OCI-LY3 (cell line): Measurements from ENCODE around the gene GNAI3.

ENCODE experiments used
- CTCF ChIP-seq: fragments of 200-600, 300-600 bp; sonication (generic); IDR thresholded peaks from 2 replicates; pipeline ENCODE4 v1.5.1; 2014; ENCODE audit warnings: antibody characterized with exemption, low read length, low read depth
- EZH2phosphoT487 ChIP-seq: fragments of 200-600 bp; shearing (Covaris generic); IDR thresholded peaks from 2 replicates; pipeline ENCODE4 v1.6.1; 2018; ENCODE audit warnings: antibody characterized with exemption, mixed run types, low read depth

DNA sequence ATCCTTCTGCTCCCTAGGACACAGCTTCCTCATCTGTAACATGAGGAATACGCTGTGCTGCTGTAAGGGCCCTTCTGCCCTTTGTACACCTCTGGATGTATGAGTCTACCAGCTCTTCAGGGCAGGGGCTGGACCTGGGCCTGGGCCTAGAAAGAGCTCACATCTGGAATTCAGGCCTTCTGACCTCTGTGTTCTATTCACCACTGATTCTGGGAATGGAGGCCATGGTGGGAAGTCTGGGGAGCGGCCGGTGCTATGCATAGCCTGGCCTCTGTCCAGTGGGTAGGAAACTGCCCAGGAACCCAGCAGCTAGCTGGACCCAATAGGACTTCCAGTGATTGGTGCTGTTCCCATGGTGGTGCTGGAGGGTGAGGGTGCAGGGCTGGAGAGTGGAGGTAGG lies 19.7 kb upstream of the GNAI3 start:
- no peak for TF ChIP-seq CTCF
- TF ChIP-seq EZH2phosphoT487: no peak
